GM12878 (cell line): Measurements from ENCODE around the gene CUL1.

ENCODE experiments used
- ATF7 ChIP-seq: fragments of 450-650 bp; IDR thresholded peaks from 2 replicates; pipeline ENCODE4 v1.6.1; 2016; ENCODE audit warnings: low read depth, mild to moderate bottlenecking
- GABPA ChIP-seq: IDR thresholded peaks from 2 replicates; pipeline ENCODE4 v1.6.1; 2014; ENCODE audit warnings: antibody characterized with exemption, low read depth, mild to moderate bottlenecking, inconsistent platforms
- HDAC6 ChIP-seq: fragments of 200-600 bp; sonication (generic); IDR thresholded peaks from one replicate; pipeline ENCODE4 v1.8.0; 2017; ENCODE audit warnings: antibody characterized with exemption; ENCODE audit not compliant: unreplicated experiment
- POLR2A ChIP-seq: IDR thresholded peaks from 2 replicates; pipeline ENCODE4 v1.6.1; 2011; ENCODE audit warnings: low read depth, mild to moderate bottlenecking, low read length
- POLR2AphosphoS2 ChIP-seq: IDR thresholded peaks from 2 replicates; pipeline ENCODE4 v1.6.1; 2011; ENCODE audit warnings: low read depth, mild to moderate bottlenecking, low read length, improper control_type of control experiment, moderate library complexity
- RFX5 ChIP-seq: IDR thresholded peaks from 2 replicates; pipeline ENCODE4 v1.6.1; 2011; ENCODE audit warnings: low read depth, low read length, improper control_type of control experiment
- TAF1 ChIP-seq: IDR thresholded peaks from 2 replicates; pipeline ENCODE4 v1.6.1; 2011; ENCODE audit warnings: mild to moderate bottlenecking, low read depth, low read length, borderline replicate concordance
- TF ChIP-seq, protein P1 (sequence below): fragments of 450-650 bp; IDR thresholded peaks from 2 replicates; pipeline ENCODE4 v1.6.1; 2017; ENCODE audit warnings: mild to moderate bottlenecking, moderate library complexity
- TF ChIP-seq, protein P2 (sequence below), 3 experiments: IDR thresholded peaks in 2 of 3; conservative IDR thresholded peaks in 1 of 3; 2 replicates each; pipeline ENCODE4 v1.5.1; 2011; ENCODE audit warnings: low read depth in 3 of 3, low read length in 3 of 3, mild to moderate bottlenecking in 3 of 3, control low read depth in 2 of 3, moderate library complexity in 2 of 3, inconsistent platforms in 1 of 3, mixed read lengths in 1 of 3; ENCODE audit not compliant: control insufficient read depth in 2 of 3, insufficient read depth in 1 of 3; ENCODE audit errors: extremely low read depth in 1 of 3
- TF ChIP-seq, protein P3 (sequence below): IDR thresholded peaks from 2 replicates; pipeline ENCODE4 v1.6.1; 2012; ENCODE audit warnings: low read depth, low read length, improper control_type of control experiment

DNA sequence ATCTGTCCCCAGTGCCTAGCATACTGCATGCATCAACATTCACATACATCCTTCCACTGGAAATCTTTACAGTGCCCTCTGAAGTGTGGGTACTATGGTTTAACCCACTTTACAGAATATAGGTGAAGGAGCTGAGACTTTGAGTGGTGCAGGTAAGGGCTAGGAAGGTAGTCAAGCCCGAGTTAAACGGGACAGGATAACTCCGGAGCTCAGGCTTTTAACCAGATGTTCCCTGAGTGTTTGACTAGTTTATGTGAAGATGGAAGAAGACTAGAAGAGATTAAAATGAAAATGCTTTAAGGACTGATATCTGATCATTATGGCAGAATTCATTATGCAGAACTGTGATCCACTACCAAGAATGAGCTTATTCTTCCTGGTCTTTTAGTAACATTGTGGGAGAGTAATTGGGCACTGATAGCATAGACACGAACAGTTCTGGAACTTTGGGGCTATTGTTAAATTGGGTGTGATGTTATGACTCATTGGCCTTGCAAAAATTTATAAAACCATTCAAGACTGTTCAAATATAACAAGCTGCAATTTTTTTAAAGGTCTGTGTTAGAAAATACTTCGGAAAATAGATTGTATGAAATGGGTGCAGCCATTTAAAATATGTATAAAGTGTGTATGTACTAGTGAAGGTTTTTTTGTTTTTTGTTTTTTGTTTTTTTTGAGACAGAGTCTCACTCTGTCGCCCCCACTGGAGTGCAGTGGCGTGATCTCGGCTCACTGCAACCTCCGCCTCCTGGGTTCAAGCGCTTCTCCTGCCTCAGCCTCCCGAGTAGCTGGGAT lies 4.4 kb downstream of the CUL1 start:
- TF ChIP-seq, protein P1, sequence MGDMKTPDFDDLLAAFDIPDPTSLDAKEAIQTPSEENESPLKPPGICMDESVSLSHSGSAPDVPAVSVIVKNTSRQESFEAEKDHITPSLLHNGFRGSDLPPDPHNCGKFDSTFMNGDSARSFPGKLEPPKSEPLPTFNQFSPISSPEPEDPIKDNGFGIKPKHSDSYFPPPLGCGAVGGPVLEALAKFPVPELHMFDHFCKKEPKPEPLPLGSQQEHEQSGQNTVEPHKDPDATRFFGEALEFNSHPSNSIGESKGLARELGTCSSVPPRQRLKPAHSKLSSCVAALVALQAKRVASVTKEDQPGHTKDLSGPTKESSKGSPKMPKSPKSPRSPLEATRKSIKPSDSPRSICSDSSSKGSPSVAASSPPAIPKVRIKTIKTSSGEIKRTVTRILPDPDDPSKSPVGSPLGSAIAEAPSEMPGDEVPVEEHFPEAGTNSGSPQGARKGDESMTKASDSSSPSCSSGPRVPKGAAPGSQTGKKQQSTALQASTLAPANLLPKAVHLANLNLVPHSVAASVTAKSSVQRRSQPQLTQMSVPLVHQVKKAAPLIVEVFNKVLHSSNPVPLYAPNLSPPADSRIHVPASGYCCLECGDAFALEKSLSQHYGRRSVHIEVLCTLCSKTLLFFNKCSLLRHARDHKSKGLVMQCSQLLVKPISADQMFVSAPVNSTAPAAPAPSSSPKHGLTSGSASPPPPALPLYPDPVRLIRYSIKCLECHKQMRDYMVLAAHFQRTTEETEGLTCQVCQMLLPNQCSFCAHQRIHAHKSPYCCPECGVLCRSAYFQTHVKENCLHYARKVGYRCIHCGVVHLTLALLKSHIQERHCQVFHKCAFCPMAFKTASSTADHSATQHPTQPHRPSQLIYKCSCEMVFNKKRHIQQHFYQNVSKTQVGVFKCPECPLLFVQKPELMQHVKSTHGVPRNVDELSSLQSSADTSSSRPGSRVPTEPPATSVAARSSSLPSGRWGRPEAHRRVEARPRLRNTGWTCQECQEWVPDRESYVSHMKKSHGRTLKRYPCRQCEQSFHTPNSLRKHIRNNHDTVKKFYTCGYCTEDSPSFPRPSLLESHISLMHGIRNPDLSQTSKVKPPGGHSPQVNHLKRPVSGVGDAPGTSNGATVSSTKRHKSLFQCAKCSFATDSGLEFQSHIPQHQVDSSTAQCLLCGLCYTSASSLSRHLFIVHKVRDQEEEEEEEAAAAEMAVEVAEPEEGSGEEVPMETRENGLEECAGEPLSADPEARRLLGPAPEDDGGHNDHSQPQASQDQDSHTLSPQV, result no peak
- TF ChIP-seq HDAC6 (no peak), GABPA (no peak), RFX5 (no peak), ATF7 (no peak), POLR2AphosphoS2 (no peak), POLR2A (no peak), TAF1 (no peak)
- TF ChIP-seq, protein P2, sequence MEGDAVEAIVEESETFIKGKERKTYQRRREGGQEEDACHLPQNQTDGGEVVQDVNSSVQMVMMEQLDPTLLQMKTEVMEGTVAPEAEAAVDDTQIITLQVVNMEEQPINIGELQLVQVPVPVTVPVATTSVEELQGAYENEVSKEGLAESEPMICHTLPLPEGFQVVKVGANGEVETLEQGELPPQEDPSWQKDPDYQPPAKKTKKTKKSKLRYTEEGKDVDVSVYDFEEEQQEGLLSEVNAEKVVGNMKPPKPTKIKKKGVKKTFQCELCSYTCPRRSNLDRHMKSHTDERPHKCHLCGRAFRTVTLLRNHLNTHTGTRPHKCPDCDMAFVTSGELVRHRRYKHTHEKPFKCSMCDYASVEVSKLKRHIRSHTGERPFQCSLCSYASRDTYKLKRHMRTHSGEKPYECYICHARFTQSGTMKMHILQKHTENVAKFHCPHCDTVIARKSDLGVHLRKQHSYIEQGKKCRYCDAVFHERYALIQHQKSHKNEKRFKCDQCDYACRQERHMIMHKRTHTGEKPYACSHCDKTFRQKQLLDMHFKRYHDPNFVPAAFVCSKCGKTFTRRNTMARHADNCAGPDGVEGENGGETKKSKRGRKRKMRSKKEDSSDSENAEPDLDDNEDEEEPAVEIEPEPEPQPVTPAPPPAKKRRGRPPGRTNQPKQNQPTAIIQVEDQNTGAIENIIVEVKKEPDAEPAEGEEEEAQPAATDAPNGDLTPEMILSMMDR (IDR thresholded peaks at IDR 0.05 in 2 of 3, conservative IDR thresholded peaks at IDR 0.05 in 1 of 3; ENCODE audit: control insufficient read depth in 2 of 3, extremely low read depth in 1 of 3, insufficient read depth in 1 of 3, low read depth in 3 of 3, low read length in 3 of 3), result no peak
- TF ChIP-seq, protein P3, sequence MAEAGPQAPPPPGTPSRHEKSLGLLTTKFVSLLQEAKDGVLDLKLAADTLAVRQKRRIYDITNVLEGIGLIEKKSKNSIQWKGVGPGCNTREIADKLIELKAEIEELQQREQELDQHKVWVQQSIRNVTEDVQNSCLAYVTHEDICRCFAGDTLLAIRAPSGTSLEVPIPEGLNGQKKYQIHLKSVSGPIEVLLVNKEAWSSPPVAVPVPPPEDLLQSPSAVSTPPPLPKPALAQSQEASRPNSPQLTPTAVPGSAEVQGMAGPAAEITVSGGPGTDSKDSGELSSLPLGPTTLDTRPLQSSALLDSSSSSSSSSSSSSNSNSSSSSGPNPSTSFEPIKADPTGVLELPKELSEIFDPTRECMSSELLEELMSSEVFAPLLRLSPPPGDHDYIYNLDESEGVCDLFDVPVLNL, result no peak
